ENCODE measurements around the gene PLPP1.

DNA sequence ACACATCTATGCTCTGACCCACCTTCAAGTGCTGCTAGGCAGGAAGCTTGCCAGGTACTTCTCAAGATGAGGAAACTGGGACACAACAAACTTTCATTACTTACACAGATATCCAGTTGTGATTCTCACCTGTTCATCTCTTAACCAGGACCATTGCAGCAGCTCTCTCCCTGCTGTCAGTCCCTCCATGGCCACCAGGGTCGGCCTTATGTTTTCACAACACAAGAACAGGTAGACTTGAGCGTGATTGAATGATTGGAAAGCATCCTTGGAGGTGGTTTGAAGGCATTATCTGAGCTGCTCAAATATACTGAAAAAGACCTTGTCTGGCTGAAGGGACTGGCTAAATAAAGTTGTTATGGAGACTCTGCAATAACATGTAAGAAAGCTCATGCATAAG is 132.6 kb downstream of the PLPP1 start:
- TF ChIP-seq POLR2A (IDR thresholded peaks at IDR 0.05; ENCODE audit: low read length) (no peak), GATA1 (IDR thresholded peaks at IDR 0.05; ENCODE audit: low read depth, low read length) (no peak)
